ENCODE measurements around the gene EEFSEC. TPM values are rescaled to one million over a fixed set of nuclear protein-coding genes. Genes with fewer than 3 reads are reported as not detected.

Gene EEFSEC
- total RNA-seq, 1 donor from 2014 or later: 7.1 TPM

DNA sequence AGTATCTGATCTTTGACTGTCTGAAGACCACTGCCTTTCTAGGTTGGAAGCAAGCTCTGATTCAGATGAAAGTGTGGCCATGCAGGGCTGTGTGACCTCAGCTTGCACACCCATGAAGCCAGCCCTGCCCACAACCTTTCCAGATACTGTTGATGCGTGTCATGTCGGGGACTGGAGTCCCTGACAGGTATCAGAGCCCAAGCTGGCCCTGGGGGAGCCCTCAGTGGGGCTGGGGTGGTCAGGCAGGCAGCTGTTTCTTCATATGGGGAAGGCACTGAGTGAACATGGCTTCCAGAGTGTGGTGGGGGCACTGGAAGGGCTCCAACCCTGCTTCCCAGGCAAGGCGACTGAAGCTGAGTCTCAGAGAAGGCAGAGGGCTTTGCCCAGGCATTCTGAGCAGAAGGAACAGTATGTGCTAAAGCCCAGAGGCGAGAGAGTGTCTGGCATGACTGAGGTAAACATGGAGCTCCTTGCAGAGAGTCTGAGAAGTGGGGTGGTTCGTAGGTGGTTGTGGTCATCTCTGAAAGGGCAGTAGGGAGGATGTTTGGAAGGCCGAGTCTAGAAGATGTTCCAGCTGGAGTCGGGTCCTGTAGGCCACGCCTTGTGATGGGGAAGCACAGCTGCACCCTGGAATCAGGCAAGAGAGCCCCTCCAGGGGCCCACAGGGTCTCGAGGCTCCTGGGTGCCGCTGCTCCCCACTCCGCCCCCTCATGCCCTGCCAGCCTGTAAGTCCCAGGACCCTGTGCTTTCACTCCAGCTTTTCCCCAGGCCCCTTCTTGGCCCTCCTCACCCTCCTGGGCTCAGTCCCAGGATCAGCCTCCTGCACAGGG, 122.2 kb downstream of the EEFSEC start:
- Mint-ChIP-seq H3K4me3 (ENCODE audit: unreplicated experiment) (no peak overlapping the region), H3K4me1 (ENCODE audit: unreplicated experiment) (peaks cover 14% of the 10 kb centered on the region), H3K27me3 (ENCODE audit: unreplicated experiment) (peaks cover 8% of the 10 kb centered on the region), H3K36me3 (ENCODE audit: low read depth, unreplicated experiment) (no peaks in the 10 kb centered on the region), H3K9me3 (ENCODE audit: unreplicated experiment) (no peaks in the 10 kb centered on the region), H3K27ac (ENCODE audit: unreplicated experiment) (no peak overlapping the region)
- no peak for TF ChIP-seq CTCF (IDR thresholded peaks at IDR 0.05; ENCODE audit: unreplicated experiment)
- DNase-seq (ENCODE audit: low spot score): no peak

DNA sequence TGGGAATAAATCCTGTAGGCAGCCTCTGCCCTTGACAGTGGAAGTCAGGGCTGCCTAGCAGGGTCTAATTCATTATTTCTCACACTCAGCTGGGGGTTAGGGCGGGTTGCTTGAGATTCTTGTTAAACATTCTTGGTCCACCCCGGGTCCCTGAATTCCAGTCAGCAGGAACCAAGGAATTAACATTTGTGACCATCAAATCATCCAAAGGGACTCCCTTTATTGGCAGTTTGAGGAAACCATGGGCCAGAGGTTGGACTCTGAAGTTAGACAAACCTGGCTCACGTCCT, 122.8 kb downstream of the EEFSEC start:
- no peaks in the 10 kb centered on the region for H3K9me3 Mint-ChIP-seq (ENCODE audit: unreplicated experiment)
- H3K4me1 Mint-ChIP-seq (ENCODE audit: unreplicated experiment): peaks cover 10% of the 10 kb centered on the region
- no peak overlapping the region for H3K4me3 Mint-ChIP-seq (ENCODE audit: unreplicated experiment)
- peaks cover 10% of the 10 kb centered on the region for H3K27me3 Mint-ChIP-seq (ENCODE audit: unreplicated experiment)
- no peaks in the 10 kb centered on the region for H3K36me3 Mint-ChIP-seq (ENCODE audit: low read depth, unreplicated experiment)
- no peak for DNase-seq (ENCODE audit: low spot score)
- no peak for TF ChIP-seq CTCF (IDR thresholded peaks at IDR 0.05; ENCODE audit: unreplicated experiment)
- no peak overlapping the region for H3K27ac Mint-ChIP-seq (ENCODE audit: unreplicated experiment)

DNA sequence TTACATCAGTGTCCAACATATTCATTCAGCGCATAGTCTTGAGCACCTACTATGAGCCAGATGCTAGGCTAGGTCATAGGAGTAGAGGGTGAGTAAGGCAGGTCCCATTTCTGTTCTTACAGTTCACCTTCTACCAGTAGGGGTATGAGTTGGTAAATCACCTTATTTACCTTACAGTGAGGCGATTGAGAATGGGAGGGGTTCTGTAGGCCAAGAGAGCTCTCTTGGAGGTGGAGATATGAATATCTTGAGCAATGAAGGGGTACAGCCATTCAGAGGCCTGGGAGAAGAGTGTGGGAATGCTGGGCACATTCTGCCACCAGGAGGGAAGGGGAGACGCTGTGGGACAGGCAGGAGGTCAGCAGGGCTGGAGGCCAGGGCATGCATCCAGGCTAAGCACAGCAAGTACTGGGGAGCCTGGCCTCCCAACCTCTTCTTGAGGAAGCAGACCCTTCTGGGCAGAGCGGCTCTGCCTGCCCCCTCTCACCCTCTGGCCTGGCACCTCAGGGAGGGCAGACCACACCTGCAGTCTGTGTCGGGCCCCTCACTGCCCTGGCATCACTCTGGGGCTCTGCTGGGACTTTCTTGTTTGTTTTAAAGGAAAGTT, 123.4 kb downstream of the EEFSEC start:
- no peaks in the 10 kb centered on the region for H3K9me3 Mint-ChIP-seq (ENCODE audit: unreplicated experiment)
- no peak for TF ChIP-seq CTCF (IDR thresholded peaks at IDR 0.05; ENCODE audit: unreplicated experiment)
- H3K4me3 Mint-ChIP-seq (ENCODE audit: unreplicated experiment): no peak overlapping the region
- H3K27me3 Mint-ChIP-seq (ENCODE audit: unreplicated experiment): peaks cover 10% of the 10 kb centered on the region
- no peak for DNase-seq (ENCODE audit: low spot score)
- H3K27ac Mint-ChIP-seq (ENCODE audit: unreplicated experiment): no peak overlapping the region
- H3K36me3 Mint-ChIP-seq (ENCODE audit: low read depth, unreplicated experiment): no peaks in the 10 kb centered on the region
- H3K4me1 Mint-ChIP-seq (ENCODE audit: unreplicated experiment): peaks cover 10% of the 10 kb centered on the region

DNA sequence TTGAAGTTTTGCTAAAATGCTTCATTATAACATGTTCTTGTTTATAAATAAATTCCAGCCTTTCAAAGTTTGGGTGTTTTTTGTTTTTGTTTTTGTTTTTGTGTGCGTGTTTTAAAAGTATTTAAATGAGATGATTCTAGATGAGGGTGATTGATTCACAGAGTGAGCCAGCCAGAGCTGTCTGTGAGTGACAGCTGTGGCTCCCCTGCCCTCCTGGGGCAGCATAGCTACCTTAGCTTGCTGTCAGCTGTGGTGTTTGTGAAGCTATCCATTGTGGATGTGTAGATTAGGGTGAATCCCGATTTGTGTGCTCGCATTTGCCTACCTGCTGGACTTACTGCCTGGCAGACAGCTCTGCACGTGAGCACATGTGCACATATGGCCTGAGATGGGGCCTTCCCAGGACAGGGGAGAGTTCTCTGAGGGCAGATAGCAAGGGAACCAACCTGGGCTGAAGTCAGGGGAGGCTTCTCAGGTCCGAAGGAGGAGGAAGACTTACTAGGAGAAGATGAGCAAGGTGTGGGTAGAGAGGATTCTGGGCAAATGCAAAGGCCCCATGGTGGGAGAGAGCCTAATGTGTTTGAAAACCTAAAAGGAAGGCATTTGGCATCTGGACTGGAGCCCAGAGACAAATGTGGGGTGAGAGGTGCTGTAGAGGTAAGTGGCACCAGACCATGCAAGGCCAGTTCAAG, 124.2 kb downstream of the EEFSEC start:
- peaks cover 7% of the 10 kb centered on the region for H3K4me1 Mint-ChIP-seq (ENCODE audit: unreplicated experiment)

More for the DNA sequence above, 124.2 kb downstream of the EEFSEC start:
- no peaks in the 10 kb centered on the region for H3K9me3 Mint-ChIP-seq (ENCODE audit: unreplicated experiment)
- TF ChIP-seq CTCF (IDR thresholded peaks at IDR 0.05; ENCODE audit: unreplicated experiment): no peak
- H3K36me3 Mint-ChIP-seq (ENCODE audit: low read depth, unreplicated experiment): no peaks in the 10 kb centered on the region
- H3K27me3 Mint-ChIP-seq (ENCODE audit: unreplicated experiment): peaks cover 12% of the 10 kb centered on the region
- H3K27ac Mint-ChIP-seq (ENCODE audit: unreplicated experiment): no peak overlapping the region
- H3K4me3 Mint-ChIP-seq (ENCODE audit: unreplicated experiment): no peak overlapping the region
- DNase-seq (ENCODE audit: low spot score): no peak
